ENCODE results near the gene TRIM66.

DNA sequence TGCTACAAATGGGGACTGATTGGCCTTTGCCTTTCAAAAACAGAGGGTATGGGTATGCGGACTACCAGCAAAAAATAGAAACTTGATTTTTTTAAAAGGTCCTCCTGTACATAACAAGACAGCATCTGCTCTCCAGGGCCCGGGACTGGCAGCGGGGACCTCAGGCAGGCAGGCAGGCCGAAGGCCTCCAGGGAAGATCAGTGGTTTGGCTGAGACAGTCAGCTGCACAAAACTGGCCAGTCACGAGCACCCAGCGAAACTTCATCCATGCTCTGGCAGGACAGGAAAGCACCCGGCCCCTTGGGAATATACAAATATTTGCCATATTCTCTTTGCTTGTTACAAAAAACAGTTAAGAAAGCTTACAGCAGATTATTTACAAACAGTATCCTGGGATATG is 11.1 kb upstream of the TRIM66 start:
- TF ChIP-seq POLR2A (IDR thresholded peaks at IDR 0.05; ENCODE audit: low read depth): no peak
- TF ChIP-seq, protein P1, sequence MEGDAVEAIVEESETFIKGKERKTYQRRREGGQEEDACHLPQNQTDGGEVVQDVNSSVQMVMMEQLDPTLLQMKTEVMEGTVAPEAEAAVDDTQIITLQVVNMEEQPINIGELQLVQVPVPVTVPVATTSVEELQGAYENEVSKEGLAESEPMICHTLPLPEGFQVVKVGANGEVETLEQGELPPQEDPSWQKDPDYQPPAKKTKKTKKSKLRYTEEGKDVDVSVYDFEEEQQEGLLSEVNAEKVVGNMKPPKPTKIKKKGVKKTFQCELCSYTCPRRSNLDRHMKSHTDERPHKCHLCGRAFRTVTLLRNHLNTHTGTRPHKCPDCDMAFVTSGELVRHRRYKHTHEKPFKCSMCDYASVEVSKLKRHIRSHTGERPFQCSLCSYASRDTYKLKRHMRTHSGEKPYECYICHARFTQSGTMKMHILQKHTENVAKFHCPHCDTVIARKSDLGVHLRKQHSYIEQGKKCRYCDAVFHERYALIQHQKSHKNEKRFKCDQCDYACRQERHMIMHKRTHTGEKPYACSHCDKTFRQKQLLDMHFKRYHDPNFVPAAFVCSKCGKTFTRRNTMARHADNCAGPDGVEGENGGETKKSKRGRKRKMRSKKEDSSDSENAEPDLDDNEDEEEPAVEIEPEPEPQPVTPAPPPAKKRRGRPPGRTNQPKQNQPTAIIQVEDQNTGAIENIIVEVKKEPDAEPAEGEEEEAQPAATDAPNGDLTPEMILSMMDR (IDR thresholded peaks at IDR 0.05): no peak
- TF ChIP-seq POLR2AphosphoS5 (IDR thresholded peaks at IDR 0.05): no peak
